HCT116 (cell line): ENCODE measurements around the gene TMEM184B.

Source experiments
- CEBPB ChIP-seq: IDR thresholded peaks from 2 replicates; pipeline ENCODE4 v1.6.1; 2012; ENCODE audit warnings: low read depth
- EGR1 ChIP-seq: IDR thresholded peaks from 2 replicates; pipeline ENCODE4 v1.6.1; 2012; ENCODE audit warnings: low read depth
- EZH2 ChIP-seq: fragments of 200-600 bp; sonication (generic); IDR thresholded peaks from 2 replicates; pipeline ENCODE4 v1.6.1; 2017; ENCODE audit warnings: antibody characterized with exemption, mixed run types
- EZH2phosphoT487 ChIP-seq: fragments of 200-600 bp; IDR thresholded peaks from 2 replicates; pipeline ENCODE4 v1.6.1; 2018; ENCODE audit warnings: antibody characterized with exemption, borderline replicate concordance
- JUND ChIP-seq: IDR thresholded peaks from 2 replicates; pipeline ENCODE4 v1.6.1; 2012
- POLR2A ChIP-seq: IDR thresholded peaks from 2 replicates; pipeline ENCODE4 v1.7.0; 2011; ENCODE audit warnings: borderline replicate concordance; ENCODE audit not compliant: insufficient read depth, insufficient read length; ENCODE audit errors: extremely low read depth
- SP1 ChIP-seq: IDR thresholded peaks from 2 replicates; pipeline ENCODE4 v1.6.1; 2012; ENCODE audit warnings: low read depth
- YY1 ChIP-seq: IDR thresholded peaks from 2 replicates; pipeline ENCODE4 v1.6.1; 2011; ENCODE audit warnings: low read length, low read depth, moderate library complexity, mild to moderate bottlenecking; ENCODE audit not compliant: insufficient replicate concordance; ENCODE audit errors: extremely low read depth
- ZFX ChIP-seq: fragments of 450-650 bp; IDR thresholded peaks from 2 replicates; pipeline ENCODE4 v1.6.1; 2017
- TF ChIP-seq, protein P1 (sequence below), 3 experiments: fragments of 200-600 bp in 1 of 3; sonication (generic) in 1 of 3; IDR thresholded peaks in 2 of 3; conservative IDR thresholded peaks in 1 of 3; 2 replicates each; pipeline ENCODE4 v1.5.1; 2012 to 2017; ENCODE audit warnings: low read depth in 2 of 3, low read length in 2 of 3, antibody characterized with exemption in 1 of 3, borderline replicate concordance in 1 of 3, control low read depth in 1 of 3, mild to moderate bottlenecking in 1 of 3, mixed read lengths in 1 of 3, mixed run types in 1 of 3, moderate library complexity in 1 of 3; ENCODE audit not compliant: insufficient read depth in 1 of 3
- TF ChIP-seq, protein P2 (sequence below): IDR thresholded peaks from 2 replicates; pipeline ENCODE4 v1.6.1; 2012; ENCODE audit warnings: low read depth
- TF ChIP-seq, protein P3 (sequence below): IDR thresholded peaks from 2 replicates; pipeline ENCODE4 v1.6.1; 2012

- TF ChIP-seq, protein P1, sequence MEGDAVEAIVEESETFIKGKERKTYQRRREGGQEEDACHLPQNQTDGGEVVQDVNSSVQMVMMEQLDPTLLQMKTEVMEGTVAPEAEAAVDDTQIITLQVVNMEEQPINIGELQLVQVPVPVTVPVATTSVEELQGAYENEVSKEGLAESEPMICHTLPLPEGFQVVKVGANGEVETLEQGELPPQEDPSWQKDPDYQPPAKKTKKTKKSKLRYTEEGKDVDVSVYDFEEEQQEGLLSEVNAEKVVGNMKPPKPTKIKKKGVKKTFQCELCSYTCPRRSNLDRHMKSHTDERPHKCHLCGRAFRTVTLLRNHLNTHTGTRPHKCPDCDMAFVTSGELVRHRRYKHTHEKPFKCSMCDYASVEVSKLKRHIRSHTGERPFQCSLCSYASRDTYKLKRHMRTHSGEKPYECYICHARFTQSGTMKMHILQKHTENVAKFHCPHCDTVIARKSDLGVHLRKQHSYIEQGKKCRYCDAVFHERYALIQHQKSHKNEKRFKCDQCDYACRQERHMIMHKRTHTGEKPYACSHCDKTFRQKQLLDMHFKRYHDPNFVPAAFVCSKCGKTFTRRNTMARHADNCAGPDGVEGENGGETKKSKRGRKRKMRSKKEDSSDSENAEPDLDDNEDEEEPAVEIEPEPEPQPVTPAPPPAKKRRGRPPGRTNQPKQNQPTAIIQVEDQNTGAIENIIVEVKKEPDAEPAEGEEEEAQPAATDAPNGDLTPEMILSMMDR (IDR thresholded peaks at IDR 0.05 in 2 of 3, conservative IDR thresholded peaks at IDR 0.05 in 1 of 3; ENCODE audit: borderline replicate concordance in 1 of 3, insufficient read depth in 1 of 3, low read depth in 2 of 3, low read length in 2 of 3), result no peak
- TF ChIP-seq JUND (no peak), POLR2A (no peak), EZH2 (no peak), YY1 (no peak), EGR1 (peak; percentile 64), ZFX (peak; percentile 50; the same call in 1 of the 2 replicates), CEBPB (no peak), SP1 (no peak), EZH2phosphoT487 (no peak)
- TF ChIP-seq, protein P2, sequence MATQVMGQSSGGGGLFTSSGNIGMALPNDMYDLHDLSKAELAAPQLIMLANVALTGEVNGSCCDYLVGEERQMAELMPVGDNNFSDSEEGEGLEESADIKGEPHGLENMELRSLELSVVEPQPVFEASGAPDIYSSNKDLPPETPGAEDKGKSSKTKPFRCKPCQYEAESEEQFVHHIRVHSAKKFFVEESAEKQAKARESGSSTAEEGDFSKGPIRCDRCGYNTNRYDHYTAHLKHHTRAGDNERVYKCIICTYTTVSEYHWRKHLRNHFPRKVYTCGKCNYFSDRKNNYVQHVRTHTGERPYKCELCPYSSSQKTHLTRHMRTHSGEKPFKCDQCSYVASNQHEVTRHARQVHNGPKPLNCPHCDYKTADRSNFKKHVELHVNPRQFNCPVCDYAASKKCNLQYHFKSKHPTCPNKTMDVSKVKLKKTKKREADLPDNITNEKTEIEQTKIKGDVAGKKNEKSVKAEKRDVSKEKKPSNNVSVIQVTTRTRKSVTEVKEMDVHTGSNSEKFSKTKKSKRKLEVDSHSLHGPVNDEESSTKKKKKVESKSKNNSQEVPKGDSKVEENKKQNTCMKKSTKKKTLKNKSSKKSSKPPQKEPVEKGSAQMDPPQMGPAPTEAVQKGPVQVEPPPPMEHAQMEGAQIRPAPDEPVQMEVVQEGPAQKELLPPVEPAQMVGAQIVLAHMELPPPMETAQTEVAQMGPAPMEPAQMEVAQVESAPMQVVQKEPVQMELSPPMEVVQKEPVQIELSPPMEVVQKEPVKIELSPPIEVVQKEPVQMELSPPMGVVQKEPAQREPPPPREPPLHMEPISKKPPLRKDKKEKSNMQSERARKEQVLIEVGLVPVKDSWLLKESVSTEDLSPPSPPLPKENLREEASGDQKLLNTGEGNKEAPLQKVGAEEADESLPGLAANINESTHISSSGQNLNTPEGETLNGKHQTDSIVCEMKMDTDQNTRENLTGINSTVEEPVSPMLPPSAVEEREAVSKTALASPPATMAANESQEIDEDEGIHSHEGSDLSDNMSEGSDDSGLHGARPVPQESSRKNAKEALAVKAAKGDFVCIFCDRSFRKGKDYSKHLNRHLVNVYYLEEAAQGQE, result no peak
- TF ChIP-seq, protein P3, sequence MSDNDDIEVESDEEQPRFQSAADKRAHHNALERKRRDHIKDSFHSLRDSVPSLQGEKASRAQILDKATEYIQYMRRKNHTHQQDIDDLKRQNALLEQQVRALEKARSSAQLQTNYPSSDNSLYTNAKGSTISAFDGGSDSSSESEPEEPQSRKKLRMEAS, result peak; percentile 79
Measured at GRCh38 chr22:38202437-38203089, 70.2 kb downstream of the TMEM184B start.
